GM18499 (cell line): ENCODE results near the gene FMOD.

ENCODE experiments used
- ATAC-seq: cut with Tn5 transposase; IDR thresholded peaks from one replicate; pipeline ENCODE4 v1.9.1; 2021; ENCODE audit warnings: moderate number of reproducible peaks; ENCODE audit not compliant: insufficient read depth, unreplicated experiment

The FMOD gene

DNA sequence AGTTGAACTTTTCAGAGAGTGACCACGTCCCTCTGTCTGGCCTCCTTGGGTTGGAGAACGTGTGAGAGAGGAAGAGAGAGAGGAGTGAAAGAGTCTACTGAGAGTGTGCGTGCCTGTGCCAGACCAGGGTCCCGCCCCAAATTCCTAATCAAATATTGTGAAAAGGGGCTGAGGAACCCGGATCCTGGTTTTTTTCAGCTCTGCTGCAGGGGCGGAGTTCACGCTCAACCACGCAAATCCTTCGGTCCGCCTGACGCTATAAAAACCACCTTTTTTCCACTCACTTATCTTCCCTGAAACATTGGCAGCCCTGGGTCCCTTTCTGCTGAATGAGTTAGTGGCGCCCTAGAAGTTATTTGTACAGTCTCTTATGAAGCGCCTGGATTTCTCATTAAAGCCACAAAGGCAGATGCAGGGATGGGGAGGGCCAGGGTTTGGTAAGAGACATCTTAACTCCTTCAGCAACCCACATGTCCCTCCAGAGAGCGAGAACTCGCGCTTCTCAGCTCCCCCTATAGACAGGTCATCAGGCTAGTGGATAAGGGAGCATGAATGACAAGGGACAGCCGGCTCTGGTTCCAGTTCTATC lies at the start of gene FMOD:
Gene FMOD, minus strand, starts transcription at position 86 of the 589 bp plus-strand sequence. CDS start 2,852 bp downstream, outside the sequence.
- no peak for ATAC-seq

DNA sequence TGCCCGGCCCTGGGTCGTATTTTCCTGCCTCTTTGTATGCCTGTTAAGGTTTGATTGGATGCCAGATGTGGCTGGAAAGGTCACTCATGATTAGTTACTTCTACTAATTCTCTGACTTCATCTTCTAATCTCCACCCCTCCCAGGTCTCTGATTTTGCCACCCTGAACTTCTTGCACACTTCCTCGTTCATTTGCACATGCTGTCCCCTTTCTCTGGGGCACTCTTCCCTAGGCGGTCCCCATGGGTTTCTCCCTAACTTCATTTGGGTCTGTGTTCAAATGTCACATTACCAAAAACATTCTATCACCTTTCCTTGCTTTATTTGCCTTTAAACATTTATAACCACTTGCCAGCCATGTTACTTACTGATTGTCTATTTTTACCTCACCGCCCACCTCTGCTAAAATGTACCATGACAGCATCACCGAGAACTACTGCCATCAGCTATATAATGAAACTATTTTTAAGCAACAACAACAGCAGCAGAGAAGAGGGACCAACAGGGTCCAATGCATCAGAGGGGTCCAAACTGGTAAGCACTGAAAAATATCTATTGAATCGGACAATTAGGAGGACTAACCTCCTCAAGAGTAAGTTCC lies 45.8 kb upstream of the FMOD start:
- no peak for ATAC-seq

DNA sequence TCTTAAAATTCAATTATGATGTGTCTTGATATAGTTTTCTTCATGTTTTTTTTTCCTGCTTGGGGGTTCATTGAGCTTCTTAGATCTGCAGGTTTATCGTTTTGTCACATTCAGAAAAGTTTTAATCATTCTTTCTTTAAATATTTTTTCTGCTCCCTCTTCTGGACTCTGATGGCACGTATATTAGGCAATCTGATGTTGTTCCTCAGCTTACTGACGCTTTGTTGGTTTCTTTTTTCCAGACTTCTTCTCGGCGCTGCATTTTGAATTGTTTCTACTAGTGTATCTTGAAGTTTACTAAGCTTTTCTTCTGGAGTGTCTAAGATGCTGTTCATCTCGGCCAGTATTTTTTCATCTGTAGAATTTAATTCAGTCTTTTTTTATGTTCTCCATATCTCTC lies 44.8 kb upstream of the FMOD start:
- no peak for ATAC-seq

DNA sequence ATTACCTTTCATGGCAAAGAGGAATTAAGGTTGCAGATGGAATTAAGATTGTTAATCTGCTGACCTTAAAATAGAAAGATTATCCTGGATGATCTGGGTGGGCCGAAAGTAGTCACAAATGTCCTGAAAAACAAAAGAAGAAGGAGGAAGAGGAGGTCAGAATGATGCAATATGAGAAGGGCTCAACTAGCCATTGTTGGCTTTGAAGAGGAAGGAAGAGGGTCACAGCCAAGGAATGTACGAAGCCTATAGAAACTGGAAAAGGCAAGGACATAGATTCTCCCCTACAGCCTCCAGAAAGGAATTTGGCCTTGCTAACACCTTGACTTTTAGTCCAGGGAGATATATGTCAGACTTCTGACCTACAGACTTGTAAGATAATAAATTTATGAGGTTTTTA lies 39.4 kb upstream of the FMOD start:
- no peak for ATAC-seq

DNA sequence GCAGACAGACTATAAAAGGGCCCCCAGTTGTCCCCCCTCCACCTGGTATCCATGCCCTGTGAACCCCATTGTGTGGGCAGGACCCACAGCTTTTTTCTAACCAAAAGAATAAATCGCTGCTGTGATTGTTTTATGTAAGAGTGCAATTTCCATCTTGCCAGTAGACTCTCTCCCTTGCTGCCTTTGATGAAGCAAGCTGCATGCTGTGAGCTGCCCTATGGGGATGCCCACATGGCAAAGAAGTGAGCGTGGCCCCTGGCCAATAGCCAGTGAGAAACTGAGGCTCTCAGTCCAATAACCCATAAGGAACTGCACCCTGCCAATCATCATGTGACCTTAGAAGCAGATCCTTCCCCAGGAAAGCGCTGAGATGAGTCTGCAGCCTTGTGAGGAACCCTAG lies 37.8 kb upstream of the FMOD start:
- ATAC-seq, result no peak

DNA sequence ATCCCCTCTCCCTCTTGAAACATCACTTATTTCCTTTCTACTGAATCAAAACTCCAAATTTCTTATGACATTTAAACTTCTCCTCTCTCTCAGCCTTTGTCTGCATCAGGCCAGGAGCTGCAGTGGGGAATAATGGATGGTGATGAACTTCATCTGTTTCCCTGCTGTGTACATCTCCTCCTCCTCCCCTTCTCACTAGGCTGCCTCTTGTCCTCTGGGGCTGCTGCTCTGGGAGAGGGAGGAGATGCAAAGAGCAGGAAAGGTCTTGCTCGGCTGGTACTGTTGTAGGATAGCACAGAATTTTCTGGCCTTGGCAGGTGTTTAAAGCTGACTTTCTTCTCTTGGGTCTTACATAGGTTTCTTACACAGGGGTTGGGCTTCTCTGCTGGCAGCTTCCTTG lies 31.1 kb upstream of the FMOD start:
- ATAC-seq, result no peak

DNA sequence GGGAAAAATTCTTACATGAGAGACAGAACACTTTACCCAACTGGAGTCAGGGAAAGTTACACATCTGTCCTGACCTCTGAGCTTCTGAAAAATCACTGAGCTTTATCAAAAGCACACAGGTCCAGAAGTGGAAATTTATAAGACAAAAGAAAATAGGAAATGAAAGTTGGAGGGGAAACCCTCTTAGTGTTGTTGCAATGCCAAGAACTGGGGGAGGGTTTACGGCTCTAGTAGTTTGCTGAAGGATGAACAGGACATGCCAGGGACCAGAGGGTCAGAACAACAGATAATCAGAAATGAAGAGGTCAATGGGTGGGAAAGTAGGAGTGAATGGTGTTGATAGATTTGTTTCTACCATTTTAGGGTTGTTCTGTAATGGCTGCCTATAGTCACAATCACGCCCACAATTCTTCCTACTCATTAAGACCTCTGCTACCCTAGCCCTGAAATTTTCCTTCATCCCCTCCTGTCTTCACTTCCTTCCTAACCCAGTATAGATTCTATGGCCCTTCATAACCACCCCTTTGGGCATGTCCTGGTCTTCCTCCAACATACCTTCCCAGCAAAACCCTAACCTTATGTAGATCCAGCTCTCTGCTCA lies 30.3 kb upstream of the FMOD start:
- no peak for ATAC-seq

DNA sequence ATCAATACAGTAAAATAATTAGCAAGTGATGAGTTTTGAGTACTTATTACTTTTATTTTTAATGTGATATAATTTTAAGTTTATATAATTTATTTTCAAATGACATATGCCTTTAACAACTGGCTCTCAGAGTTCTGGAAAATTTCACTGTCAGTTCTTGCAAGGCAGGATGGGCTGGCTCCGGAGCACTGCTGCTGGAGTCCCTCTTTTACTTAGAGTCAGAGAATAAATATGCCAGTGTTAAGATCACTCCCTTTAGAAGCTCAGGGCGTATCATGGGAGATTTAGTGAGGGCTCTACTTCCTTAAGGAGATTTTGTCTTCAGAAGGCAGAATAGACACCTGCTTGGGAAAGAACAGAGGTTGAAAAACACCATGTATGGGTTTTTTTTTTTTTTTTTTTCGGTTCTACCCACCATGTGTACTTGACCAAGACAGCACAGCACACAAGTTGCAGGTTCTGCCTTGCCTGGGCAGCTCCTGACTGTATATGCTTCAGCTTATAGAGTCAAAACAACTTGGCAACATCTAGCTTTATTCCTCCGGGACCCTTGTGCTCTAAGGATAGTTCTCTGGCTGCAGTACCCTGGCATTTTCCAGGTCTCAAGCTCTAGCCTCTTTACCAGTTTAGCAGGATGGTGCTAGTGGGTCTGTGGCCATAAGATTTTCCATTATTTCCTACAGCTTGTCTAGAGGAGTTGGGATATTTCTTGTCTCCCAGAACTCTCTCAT lies 29.7 kb upstream of the FMOD start:
- ATAC-seq, result no peak

DNA sequence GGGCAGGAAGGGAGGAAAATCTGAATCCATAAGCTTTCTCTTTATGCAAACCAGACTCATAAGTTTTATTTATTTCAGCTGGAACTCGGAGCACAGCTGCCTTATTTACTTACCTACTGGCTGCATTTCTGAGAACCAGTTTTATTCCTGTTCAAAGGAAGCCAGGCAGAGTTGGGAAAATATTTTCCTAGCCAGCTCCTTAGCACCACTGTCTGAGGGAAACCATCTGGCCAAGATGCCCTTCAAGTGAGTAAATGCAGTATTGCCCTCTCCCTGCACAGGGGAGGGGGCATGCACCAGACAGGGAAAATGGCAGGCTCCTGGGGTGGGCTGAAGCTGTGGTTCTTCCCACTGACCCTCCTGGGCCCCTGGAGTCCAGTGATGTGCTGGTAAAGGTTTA lies 28.9 kb upstream of the FMOD start:
- ATAC-seq, result no peak

DNA sequence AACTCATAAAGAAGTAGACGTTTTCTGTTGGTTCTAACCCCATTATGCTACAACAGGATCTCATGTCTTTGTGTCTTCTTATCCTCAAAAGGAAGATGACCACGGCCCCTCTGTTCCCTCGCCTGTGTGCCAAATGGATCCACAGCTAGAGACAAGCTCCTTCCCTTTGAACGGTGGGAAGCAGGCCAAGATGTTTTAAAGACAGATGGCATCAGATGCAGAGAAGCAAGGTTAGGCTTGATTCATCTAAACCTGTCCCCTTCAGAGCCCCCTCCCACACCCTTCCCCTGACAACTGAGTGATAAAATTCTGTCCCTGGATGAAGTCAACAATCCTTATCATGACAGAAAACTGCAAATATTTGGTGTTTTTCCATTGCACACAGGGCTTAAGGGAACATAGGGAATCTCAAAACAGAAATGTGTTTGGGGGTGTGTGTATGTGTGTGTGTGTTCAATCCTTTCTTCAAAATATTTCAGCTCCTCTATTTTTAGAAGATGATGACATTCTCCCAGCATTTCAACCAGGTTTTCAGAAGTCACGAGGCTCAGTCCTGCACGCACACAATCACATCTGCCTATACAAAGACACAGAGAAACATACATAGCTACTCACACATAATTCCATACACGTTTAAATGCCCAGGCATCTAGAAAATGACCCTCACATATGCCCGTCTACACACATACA lies 27.8 kb upstream of the FMOD start:
- no peak for ATAC-seq

DNA sequence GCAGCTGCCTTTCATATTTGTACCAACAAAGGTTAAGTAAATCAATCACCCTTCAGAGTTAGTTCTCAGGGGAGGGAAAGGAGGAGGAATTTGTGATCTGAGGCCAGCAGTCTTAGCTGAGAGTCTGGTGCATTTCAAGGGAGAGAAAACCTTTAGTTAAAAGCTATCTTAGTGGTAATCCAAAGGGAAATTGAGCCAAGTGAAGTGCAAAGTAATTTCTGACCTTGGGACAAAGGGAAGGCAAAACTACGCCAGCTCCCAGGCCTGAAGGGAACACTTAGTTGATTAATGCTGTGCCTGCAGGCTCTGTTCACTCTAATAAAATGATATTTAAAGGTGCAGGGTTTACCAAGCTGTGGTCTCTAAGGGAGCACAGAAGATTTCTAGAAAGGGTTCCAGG lies 23.1 kb upstream of the FMOD start:
- ATAC-seq, result no peak

DNA sequence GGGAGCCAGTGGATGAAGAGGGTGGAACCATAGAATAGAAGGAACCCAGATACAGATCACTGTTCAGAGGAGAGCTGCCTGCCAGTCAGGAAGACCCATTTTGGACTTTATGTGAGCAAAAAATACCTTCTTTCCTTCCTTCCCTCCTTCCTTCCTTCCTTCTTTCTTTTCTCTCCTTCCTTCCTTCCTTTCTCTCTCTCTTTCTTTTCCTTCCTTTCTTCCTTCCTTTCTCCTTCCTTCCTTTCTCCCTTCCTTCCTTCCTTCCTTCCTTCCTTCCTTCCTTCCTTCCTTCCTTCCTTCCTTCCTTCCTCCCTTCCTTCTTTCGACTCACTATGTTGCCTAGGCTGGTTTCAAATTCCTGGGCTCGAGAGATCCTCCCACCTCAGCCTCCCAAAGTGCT lies 22.1 kb upstream of the FMOD start:
- no peak for ATAC-seq

DNA sequence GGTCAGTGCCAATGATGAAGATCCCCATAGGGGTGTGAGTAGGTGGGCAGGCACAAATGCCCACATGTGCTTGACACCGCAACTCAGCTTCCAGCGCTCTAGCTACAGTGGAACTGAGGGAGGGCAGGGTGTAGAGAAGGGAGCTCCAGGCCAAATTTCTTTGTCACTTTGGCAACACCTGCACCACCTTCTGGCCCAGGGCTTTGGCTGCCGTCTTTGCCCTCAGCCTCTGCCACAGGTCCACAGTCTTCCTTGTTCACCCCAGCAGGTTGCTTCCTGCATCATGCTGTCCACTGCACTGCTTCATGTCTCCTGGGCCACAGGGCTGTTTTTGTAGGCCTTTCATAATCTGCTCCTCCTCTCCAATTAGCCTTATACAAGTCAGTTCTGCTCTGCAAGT lies 20.4 kb upstream of the FMOD start:
- ATAC-seq, result no peak

DNA sequence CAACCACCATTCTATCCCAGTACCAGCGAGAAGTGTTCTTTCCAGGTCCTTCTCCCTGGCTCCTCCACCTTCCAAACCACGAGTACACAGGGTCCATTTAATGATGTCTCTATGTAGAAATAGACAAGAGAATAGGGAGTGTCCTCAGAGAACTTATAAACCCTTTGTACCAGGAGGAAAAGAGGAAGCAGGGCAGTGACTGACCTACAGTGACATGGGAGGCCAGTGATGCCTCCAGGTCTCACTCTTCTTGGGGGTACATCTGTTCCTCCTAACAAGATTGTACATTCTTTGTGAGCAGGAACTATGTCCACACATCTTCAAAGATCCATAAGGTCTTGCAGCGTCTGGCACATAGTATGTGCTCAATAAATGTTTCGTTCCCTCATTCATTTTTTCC lies 18.7 kb upstream of the FMOD start:
- no peak for ATAC-seq

DNA sequence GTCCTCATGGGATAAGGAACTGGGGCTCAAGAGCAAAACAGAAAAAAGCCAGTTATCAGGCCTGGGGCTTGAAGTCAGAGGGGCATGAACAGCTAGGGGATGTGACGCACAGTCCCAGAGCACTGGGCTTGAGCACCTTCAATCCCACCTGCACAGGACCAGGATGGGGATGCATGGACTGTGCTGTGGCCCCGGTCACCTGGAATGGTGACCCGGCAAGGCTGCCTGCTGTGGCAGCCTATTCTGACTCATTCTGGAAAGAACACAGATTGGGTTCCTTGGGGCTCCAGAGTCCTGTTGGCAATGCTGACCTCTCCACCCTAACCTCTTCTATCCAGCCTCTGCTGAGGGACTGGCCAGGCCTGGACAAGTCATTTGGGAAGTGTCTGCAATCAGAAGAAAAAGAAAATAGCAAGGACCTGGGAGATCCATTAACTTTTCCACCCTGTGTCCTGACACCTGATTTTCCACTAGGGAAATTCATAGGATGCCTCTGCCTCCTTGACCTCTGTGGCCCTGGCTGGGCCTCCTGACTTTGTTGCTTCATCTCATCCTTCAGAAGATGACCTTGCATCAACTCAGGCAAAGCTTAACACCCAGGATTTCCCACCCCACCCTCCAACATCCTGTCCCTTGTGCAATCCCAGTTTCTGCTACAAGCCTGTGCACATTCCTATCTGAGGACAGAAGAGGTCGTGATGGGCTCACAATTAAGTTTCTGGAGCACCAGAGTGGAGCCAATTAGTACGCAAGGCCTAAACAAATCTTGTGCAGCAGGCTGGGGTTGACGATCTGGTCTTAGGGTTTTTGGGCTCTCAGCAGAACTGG lies 17.9 kb upstream of the FMOD start:
- ATAC-seq, result no peak

DNA sequence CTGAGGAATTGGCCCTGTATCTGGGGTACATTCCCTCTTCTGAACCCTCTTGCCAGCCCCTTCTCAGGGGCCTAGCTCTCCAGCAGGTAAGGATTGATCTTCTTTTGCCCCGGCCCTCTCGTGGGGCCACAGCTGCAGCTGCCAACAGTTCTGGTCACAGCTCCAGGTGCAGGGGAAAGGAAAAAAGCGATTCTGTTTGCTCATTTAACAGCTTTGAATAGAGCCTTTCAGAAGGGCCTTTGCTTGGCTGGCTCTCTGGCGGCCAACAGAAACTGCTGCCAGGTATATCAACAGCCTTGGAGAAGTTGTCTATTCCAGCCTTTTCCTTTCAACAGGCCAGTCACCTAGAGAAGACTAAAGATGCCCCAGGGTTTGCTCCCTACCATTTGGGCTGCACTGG lies 16.1 kb upstream of the FMOD start:
- ATAC-seq, result no peak

DNA sequence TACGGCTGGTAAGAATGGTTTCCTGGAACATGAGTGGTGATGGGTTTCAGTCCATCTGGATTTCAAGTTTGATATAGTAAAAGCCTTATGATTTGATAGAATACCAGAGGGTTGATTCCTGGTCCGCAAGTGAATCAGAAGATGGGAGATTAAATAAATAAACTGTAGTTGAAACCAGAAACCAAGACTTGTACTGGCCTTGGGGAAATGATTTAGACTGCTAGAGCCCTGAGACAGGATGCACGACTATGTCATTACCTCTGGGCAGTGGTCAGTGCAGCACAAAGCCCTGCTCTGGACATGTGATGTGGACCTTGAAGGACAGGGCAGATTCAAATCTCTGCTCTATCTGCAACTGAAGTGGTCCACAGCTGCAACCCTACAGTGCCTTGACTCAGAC lies 15.6 kb upstream of the FMOD start:
- ATAC-seq, result no peak

DNA sequence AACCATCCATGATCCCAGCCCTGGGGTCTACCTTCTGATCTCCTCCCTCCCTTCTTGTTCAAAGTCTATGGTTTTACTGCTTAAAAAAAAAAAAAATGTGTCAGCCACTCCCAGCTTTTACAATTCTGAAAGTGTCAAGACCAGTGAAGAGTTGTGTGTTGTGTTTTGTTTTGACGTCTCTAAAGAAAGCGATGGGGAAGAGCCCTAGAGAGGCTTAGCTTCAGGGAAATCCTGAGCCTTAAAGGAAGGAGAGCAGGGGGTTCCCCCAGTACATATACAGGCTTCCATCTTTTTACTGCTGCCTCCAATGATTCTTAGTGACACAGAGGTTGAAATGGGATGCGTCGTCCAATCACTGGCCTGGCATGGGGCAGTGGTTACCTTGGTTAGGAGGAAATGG lies 13.9 kb upstream of the FMOD start:
- ATAC-seq, result no peak

DNA sequence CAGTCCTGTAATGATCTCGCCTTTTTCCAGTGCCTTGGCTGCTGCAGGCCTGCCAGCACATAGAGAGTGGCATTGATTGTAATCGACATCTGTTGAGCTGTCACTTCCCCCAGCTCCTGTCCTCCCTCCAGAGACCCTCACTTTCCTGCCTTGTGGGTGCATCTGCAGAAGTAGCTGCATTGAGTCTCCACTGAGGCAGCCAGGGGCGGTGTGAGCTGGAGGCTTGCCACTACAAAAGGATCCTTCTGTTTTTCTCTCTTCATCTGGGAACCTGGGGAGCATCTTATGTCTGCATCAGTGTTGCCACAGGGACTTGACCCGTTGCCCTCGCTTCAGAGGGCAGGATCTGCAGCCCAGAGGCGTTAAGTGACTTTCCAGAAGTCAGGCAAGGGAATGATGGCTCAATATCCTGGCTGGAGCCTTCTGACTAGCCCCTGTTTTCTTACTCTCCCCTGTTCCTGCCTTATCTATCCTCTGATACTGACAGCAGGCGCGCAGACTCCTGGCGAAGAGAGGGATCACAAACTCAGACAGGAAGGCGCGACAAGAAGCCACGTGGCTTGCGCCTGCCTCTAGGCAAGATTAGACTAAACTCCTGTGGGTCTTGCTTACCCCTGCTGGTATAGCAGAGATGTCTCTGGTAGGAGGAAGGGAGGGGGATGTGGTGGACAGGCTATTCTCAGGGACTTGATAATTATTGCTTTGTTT lies 13.3 kb upstream of the FMOD start:
- ATAC-seq, result no peak

DNA sequence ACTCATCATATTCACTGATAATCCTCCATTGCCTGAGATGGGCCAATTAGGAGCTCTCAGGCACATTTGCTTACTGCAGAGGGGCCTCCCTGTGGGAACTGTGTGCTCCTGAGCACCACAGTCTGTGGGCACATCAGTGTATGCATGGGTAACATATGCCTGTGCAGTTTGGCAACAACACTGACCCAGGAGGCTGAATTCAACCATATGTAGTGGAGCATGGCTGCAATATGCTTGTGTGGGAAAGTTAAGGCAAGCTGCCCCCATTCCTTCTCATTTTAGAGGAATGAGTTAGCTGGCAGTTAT lies 11.8 kb upstream of the FMOD start:
- ATAC-seq, result no peak
